ENCODE data around the gene MRPS18A.

DNA sequence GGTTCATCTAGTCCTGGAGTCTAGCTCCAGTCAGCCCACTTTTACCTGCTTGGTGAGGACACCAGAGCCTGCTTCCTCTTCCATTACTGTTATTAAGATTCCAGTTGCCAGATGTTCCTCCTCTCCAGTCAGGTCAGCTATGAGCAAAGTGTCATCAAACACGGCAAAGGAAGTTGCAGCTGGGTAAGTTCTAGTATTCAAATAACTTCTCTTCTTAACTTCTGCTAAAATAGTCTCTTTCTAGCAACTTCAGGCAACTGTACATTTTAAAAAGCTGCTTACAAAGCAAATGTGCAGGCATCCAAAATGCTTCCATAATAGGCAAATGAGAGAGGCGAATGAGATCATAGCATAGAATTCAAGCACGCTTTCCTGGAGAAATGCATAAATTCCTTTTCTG lies 18.4 kb upstream of the MRPS18A start:
- TF ChIP-seq, protein P1, sequence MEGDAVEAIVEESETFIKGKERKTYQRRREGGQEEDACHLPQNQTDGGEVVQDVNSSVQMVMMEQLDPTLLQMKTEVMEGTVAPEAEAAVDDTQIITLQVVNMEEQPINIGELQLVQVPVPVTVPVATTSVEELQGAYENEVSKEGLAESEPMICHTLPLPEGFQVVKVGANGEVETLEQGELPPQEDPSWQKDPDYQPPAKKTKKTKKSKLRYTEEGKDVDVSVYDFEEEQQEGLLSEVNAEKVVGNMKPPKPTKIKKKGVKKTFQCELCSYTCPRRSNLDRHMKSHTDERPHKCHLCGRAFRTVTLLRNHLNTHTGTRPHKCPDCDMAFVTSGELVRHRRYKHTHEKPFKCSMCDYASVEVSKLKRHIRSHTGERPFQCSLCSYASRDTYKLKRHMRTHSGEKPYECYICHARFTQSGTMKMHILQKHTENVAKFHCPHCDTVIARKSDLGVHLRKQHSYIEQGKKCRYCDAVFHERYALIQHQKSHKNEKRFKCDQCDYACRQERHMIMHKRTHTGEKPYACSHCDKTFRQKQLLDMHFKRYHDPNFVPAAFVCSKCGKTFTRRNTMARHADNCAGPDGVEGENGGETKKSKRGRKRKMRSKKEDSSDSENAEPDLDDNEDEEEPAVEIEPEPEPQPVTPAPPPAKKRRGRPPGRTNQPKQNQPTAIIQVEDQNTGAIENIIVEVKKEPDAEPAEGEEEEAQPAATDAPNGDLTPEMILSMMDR (conservative IDR thresholded peaks at IDR 0.05; ENCODE audit: low read depth, low read length), result no peak
- TF ChIP-seq EZH2 (IDR thresholded peaks at IDR 0.05; ENCODE audit: low read length, unreplicated experiment) (no peak), EZH2phosphoT487 (IDR thresholded peaks at IDR 0.05; ENCODE audit: borderline replicate concordance, low read length) (no peak)

All from PC-3 (cell line).